Adipocyte (in vitro differentiated cells): Measurements from ENCODE around the gene MNDA.

Experiments
- DNase-seq: peaks from one replicate; pipeline ENCODE4 v3.0.0-alpha.2; 2015; ENCODE audit warnings: low read depth
- H3K27me3 ChIP-seq: replicated peaks from 2 replicates; pipeline ENCODE4 v1.7.0; 2013; ENCODE audit warnings: mild to moderate bottlenecking, low read length, moderate library complexity; ENCODE audit not compliant: control insufficient read depth, insufficient read depth
- H3K36me3 ChIP-seq: 2 replicates; pipeline ENCODE4 v1.7.0; 2013; ENCODE audit warnings: low read length, mild to moderate bottlenecking, moderate library complexity; ENCODE audit not compliant: control insufficient read depth, insufficient read depth, severe bottlenecking
- H3K4me1 ChIP-seq: 2 replicates; pipeline ENCODE4 v1.7.0; 2013; ENCODE audit warnings: mild to moderate bottlenecking, low read length, moderate library complexity; ENCODE audit not compliant: control insufficient read depth, insufficient read depth
- H3K4me3 ChIP-seq: 2 replicates; pipeline ENCODE4 v1.7.0; 2013; ENCODE audit warnings: mild to moderate bottlenecking, low read length, moderate library complexity
- H3K9ac ChIP-seq: 2 replicates; pipeline ENCODE4 v1.7.0; 2013; ENCODE audit warnings: mild to moderate bottlenecking, low read length, moderate library complexity
- H3K9me3 ChIP-seq: 2 replicates; pipeline ENCODE4 v1.7.0; 2013; ENCODE audit warnings: mild to moderate bottlenecking, low read length, moderate library complexity; ENCODE audit not compliant: control insufficient read depth

MNDA gene

GRCh38 chr1:158830904-158831507 lies at the start of gene MNDA:
MNDA (plus strand) TSS chr1:158831351; CDS start chr1:158842154, 10,803 bp downstream.
- Histone ChIP-seq H3K9me3 (peaks cover 10% of the 10 kb centered on the region), H3K27me3 (no peaks in the 10 kb centered on the region), H3K4me3 (no peak within 1 kb of the TSS), H3K9ac (no peak within 1 kb of the TSS), H3K4me1 (no peaks in the 10 kb centered on the region), H3K36me3 (no peaks in the 10 kb centered on the region)
- no peak for DNase-seq

- H3K9me3 ChIP-seq = no peaks in the 10 kb centered on the region
- H3K9ac ChIP-seq = no peak overlapping the region
- peaks cover 20% of the 10 kb centered on the region for H3K27me3 ChIP-seq
- H3K4me1 ChIP-seq = no peaks in the 10 kb centered on the region
- DNase-seq = no peak
- H3K4me3 ChIP-seq = no peak overlapping the region
- no peaks in the 10 kb centered on the region for H3K36me3 ChIP-seq
Observed at GRCh38 chr1:158793604-158794003, 37.5 kb upstream of the MNDA start.

- Histone ChIP-seq H3K27me3 (peaks cover 20% of the 10 kb centered on the region), H3K9me3 (no peaks in the 10 kb centered on the region), H3K4me3 (no peak overlapping the region), H3K9ac (no peak overlapping the region), H3K36me3 (no peaks in the 10 kb centered on the region), H3K4me1 (no peaks in the 10 kb centered on the region)
- no peak for DNase-seq
Observed at GRCh38 chr1:158794247-158794646, 36.9 kb upstream of the MNDA start.

GRCh38 chr1:158798531-158798930 lies 32.6 kb upstream of the MNDA start:
- DNase-seq = peak; percentile 9
- H3K27me3 ChIP-seq = peaks cover 30% of the 10 kb centered on the region
- H3K9me3 ChIP-seq = no peaks in the 10 kb centered on the region

DNA sequence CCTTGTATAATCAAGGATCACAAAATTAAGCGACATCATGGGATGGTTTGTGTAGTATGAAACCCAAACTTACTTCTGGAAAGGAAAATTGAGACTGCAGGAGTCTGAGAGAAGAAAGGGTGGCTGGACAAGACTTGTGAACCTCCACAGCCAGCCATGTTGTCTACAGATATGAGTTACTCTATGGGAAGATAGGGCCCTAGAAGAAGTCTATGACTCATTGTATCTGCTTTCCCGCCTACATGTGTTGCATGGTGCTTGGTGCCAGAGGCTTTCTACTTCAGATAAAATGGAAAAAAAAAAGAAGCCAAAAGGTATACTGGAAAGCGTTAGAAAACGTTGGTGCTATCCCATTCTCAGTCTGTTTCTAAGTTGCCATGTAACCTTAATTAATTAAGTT lies 31.5 kb upstream of the MNDA start:
- Histone ChIP-seq H3K4me3 (no peak overlapping the region), H3K27me3 (peaks cover 28% of the 10 kb centered on the region), H3K4me1 (no peaks in the 10 kb centered on the region), H3K36me3 (no peaks in the 10 kb centered on the region), H3K9me3 (no peaks in the 10 kb centered on the region), H3K9ac (no peak overlapping the region)
- DNase-seq = no peak

More at GRCh38 chr1:158798531-158798930, 32.6 kb upstream of the MNDA start:
- H3K4me3 ChIP-seq = no peak overlapping the region
- no peaks in the 10 kb centered on the region for H3K36me3 ChIP-seq
- H3K9ac ChIP-seq = no peak overlapping the region
- no peaks in the 10 kb centered on the region for H3K4me1 ChIP-seq

- Histone ChIP-seq H3K4me3 (no peak overlapping the region), H3K27me3 (peaks cover 27% of the 10 kb centered on the region), H3K9ac (no peak overlapping the region), H3K4me1 (no peaks in the 10 kb centered on the region), H3K36me3 (no peaks in the 10 kb centered on the region), H3K9me3 (no peaks in the 10 kb centered on the region)
- DNase-seq = no peak
Observed at GRCh38 chr1:158800526-158800925, 30.6 kb upstream of the MNDA start.

DNA sequence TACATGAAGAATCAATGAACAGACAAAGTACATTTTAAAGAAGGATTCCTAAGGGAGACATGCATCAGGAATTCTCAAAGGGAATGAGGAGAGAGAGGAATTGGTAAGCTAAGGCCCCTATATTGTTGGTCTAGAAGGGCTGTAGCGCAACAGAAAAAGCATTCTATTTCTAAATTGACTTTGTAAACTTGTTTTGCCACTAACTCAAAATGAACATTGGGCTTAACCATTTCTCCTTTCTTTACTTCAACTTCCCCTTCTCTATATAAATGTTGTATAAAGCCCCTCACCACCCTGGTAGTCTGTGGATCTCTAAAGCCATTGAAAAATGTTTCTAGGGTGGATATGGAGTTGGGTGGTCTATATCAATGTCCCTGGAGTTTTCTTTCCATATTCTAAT lies 29.8 kb upstream of the MNDA start:
- Histone ChIP-seq H3K9me3 (no peaks in the 10 kb centered on the region), H3K4me1 (no peaks in the 10 kb centered on the region), H3K27me3 (peaks cover 25% of the 10 kb centered on the region), H3K9ac (no peak overlapping the region), H3K36me3 (no peaks in the 10 kb centered on the region), H3K4me3 (no peak overlapping the region)
- DNase-seq = no peak

DNA sequence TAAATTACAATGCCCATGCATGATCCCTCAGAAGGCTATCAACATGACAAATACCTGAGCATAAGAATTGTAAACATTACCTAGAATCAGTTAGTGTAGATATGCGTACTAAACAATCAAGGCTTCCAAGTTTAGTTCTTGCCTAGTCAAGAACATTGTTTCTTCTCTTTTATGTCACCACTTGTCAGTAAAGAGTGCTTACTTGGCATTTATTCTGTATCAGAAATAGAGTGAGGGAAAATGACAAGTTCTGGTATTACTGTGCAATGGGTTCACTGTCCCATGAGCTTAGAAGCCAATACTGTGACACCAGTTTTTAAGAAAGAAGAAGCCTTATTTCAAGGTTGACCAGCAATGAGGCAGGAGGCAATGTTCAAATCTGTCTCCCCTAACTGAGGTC lies 27.5 kb upstream of the MNDA start:
- Histone ChIP-seq H3K9me3 (no peaks in the 10 kb centered on the region), H3K36me3 (no peaks in the 10 kb centered on the region), H3K4me1 (peaks cover 3% of the 10 kb centered on the region), H3K4me3 (no peak overlapping the region), H3K9ac (no peak overlapping the region), H3K27me3 (peaks cover 21% of the 10 kb centered on the region)
- no peak for DNase-seq

- no peaks in the 10 kb centered on the region for H3K36me3 ChIP-seq
Observed at GRCh38 chr1:158806916-158807536, 24.1 kb upstream of the MNDA start.

GRCh38 chr1:158809256-158809655 lies 21.9 kb upstream of the MNDA start:
- no peak overlapping the region for H3K9ac ChIP-seq
- H3K36me3 ChIP-seq = no peaks in the 10 kb centered on the region
- H3K9me3 ChIP-seq = no peaks in the 10 kb centered on the region
- H3K27me3 ChIP-seq = peaks cover 4% of the 10 kb centered on the region
- H3K4me3 ChIP-seq = no peak overlapping the region
- no peak for DNase-seq
- peaks cover 3% of the 10 kb centered on the region for H3K4me1 ChIP-seq

More at GRCh38 chr1:158806916-158807536, 24.1 kb upstream of the MNDA start:
- H3K4me3 ChIP-seq = no peak overlapping the region
- peaks cover 3% of the 10 kb centered on the region for H3K4me1 ChIP-seq
- peaks cover 8% of the 10 kb centered on the region for H3K27me3 ChIP-seq
- H3K9ac ChIP-seq = no peak overlapping the region
- no peaks in the 10 kb centered on the region for H3K9me3 ChIP-seq
- DNase-seq = no peak

DNA sequence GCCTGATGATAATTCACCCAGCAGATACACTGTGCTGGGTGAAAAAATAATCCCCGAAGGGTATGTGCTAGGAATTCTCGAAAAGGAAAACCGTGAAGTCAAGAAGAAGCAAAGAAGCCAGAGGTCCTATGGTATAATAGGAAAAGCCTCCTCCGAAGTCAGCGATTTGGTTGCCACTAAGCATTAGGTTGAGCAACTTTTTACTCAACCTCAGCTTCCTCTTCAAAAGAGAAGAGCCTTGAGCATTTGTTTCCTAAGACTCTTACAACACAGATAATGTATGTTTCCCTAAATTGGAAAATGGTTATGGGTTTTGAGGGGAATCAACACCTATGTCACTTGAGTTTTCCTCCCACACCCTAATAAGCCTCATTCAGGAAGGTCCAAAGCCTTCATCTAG lies 21.3 kb upstream of the MNDA start:
- Histone ChIP-seq H3K4me3 (no peak overlapping the region), H3K9me3 (no peaks in the 10 kb centered on the region), H3K9ac (no peak overlapping the region), H3K36me3 (no peaks in the 10 kb centered on the region), H3K27me3 (peaks cover 4% of the 10 kb centered on the region), H3K4me1 (peaks cover 3% of the 10 kb centered on the region)
- no peak for DNase-seq

- DNase-seq = no peak
- Histone ChIP-seq H3K36me3 (no peaks in the 10 kb centered on the region), H3K9ac (no peak overlapping the region), H3K4me3 (no peak overlapping the region), H3K27me3 (peaks cover 4% of the 10 kb centered on the region), H3K9me3 (no peaks in the 10 kb centered on the region), H3K4me1 (peaks cover 3% of the 10 kb centered on the region)
Observed at GRCh38 chr1:158810311-158810710, 20.8 kb upstream of the MNDA start.
